Activated CD8-positive, alpha-beta T cell treated with anti-CD3 and anti-CD28 coated beads for 36 hours (primary cell): Measurements from ENCODE around the gene CYP27C1. TPM values are rescaled to one million over a fixed set of nuclear protein-coding genes. Genes with fewer than 3 reads are reported as not detected.

Experiments
- ATAC-seq: fragments of 200-7000 bp; cut with Tn5 transposase; one replicate; pipeline ENCODE4 v1.10.0; 2021; ENCODE audit warnings: mild to moderate bottlenecking, moderate library complexity
- CTCF ChIA-PET: fragments of 350-600 bp; sonication (Branson Sonifier 250); formaldehyde crosslinking; loops from one replicate; lab custom pipeline; 2021; ENCODE audit warnings: antibody characterized with exemption; lab: Charles Lee
- POLR2A ChIA-PET: fragments of 350-600 bp; sonication (Branson Sonifier 250); formaldehyde crosslinking; loops from one replicate; lab custom pipeline; 2021; ENCODE audit warnings: antibody characterized with exemption; lab: Charles Lee
- DNase-seq: peaks from one replicate; pipeline ENCODE4 v3.0.0-alpha.2; 2020
- H3K27ac Mint-ChIP-seq: one replicate; pipeline ENCODE4 v1.8.0; 2021; ENCODE audit warnings: mild to moderate bottlenecking, mixed read lengths
- H3K27me3 Mint-ChIP-seq: one replicate; pipeline ENCODE4 v1.8.0; 2021; ENCODE audit warnings: mixed read lengths
- H3K36me3 Mint-ChIP-seq: one replicate; pipeline ENCODE4 v1.8.0; 2021; ENCODE audit warnings: low read depth, mixed read lengths
- H3K4me1 Mint-ChIP-seq: one replicate; pipeline ENCODE4 v1.8.0; 2021; ENCODE audit warnings: low read depth, mixed read lengths
- H3K4me3 Mint-ChIP-seq: one replicate; pipeline ENCODE4 v1.8.0; 2021; ENCODE audit warnings: mild to moderate bottlenecking, moderate library complexity, mixed read lengths
- H3K9me3 Mint-ChIP-seq: one replicate; pipeline ENCODE4 v1.8.0; 2021; ENCODE audit warnings: mixed read lengths
- intact Hi-C: fragments of 100-400 bp; cut with micrococcal nuclease; formaldehyde crosslinking; loops from one replicate; pipeline ENCODE4 v1.10.0; 2022
- total RNA-seq, 2 experiments: library from RNA; stranded (reverse); gene quantifications; one replicate each; pipeline ENCODE4 v1.2.3, GENCODE V29; 2021
- TF ChIP-seq, protein P1 (sequence below): fragments of 200-600 bp; IDR thresholded peaks from one replicate; pipeline ENCODE4 v1.8.0; 2022; ENCODE audit warnings: antibody characterized with exemption, mild to moderate bottlenecking

CYP27C1 gene
- total RNA-seq, 2 experiments from 2014 or later, result not detected

DNA sequence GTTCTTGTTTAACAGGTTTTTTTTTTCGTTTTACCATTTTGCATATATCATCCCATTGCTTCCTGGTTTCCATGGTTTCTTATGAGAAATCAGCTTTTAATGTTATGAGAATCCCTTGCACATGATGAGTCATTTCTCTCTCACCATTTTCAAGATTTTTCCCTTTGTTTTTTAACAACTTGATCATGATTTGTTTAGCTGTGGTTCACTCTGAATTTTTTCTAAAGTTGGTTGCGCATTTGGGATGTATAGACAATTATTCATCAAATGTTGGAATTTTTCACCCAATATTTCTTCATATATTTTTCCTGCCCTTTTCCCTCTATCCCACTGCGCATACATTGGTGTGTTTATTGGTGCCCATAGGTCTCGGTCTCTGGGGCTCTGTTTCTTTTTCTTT, 70.7 kb downstream of the CYP27C1 start:
- Mint-ChIP-seq H3K27me3 (peaks cover 1% of the 10 kb centered on the region), H3K4me3 (no peak overlapping the region), H3K27ac (no peak overlapping the region), H3K9me3 (peaks cover 2% of the 10 kb centered on the region), H3K36me3 (no peaks in the 10 kb centered on the region), H3K4me1 (peaks cover 2% of the 10 kb centered on the region)
- ATAC-seq (no peak), DNase-seq (no peak)
- TF ChIP-seq, protein P1, sequence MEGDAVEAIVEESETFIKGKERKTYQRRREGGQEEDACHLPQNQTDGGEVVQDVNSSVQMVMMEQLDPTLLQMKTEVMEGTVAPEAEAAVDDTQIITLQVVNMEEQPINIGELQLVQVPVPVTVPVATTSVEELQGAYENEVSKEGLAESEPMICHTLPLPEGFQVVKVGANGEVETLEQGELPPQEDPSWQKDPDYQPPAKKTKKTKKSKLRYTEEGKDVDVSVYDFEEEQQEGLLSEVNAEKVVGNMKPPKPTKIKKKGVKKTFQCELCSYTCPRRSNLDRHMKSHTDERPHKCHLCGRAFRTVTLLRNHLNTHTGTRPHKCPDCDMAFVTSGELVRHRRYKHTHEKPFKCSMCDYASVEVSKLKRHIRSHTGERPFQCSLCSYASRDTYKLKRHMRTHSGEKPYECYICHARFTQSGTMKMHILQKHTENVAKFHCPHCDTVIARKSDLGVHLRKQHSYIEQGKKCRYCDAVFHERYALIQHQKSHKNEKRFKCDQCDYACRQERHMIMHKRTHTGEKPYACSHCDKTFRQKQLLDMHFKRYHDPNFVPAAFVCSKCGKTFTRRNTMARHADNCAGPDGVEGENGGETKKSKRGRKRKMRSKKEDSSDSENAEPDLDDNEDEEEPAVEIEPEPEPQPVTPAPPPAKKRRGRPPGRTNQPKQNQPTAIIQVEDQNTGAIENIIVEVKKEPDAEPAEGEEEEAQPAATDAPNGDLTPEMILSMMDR, result no peak
- POLR2A ChIA-PET, result no interaction called here
- CTCF ChIA-PET, result interaction anchor here (1.4 kb wide), 1 partner anchor 18 kb away, joined by 5 read pairs; no protein-coding TSS in a partner anchor
- intact Hi-C loops, result no loop called here

DNA sequence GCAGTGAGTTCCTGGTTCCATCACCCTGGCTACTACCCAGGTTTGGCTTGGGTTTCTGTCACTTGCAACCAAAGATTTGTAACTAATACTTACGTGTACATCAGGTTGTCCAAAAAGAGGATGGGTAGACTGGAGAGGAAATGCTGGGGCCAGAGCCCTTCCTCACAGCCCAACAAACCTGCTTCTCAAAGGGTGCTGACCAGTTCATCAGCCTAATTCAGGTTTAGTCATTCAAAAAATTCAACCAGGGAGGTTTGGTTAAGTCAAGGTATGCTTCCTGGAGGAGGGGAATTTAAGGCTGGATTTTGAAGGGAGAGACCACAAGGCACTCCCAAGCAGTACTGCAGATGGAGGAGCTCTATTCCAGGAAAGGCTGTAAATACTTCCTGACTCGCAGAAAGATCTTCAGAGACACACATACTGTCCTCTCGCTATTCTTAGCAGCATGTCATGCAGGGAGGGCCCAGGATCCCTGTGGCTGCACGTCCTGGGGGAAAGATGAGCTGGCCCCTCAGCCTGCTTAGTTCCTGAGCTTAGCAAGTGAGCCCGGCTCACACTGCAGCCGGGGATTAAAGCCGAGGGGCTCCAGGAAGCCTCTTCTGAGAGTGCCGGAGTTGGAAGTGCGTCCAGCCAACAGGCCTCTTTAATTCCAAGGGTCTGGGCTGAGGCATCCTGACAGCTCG, 73.1 kb downstream of the CYP27C1 start:
- ChIA-PET CTCF (no interaction called here), POLR2A (no interaction called here)
- peaks cover 2% of the 10 kb centered on the region for H3K4me1 Mint-ChIP-seq
- DNase-seq (no peak), ATAC-seq (no peak)
- no peak overlapping the region for H3K27ac Mint-ChIP-seq
- H3K36me3 Mint-ChIP-seq, result no peaks in the 10 kb centered on the region
- no peaks in the 10 kb centered on the region for H3K27me3 Mint-ChIP-seq
- intact Hi-C loops, result no loop called here
- TF ChIP-seq, protein P1, result no peak
- H3K9me3 Mint-ChIP-seq, result peaks cover 2% of the 10 kb centered on the region
- H3K4me3 Mint-ChIP-seq, result no peak overlapping the region

DNA sequence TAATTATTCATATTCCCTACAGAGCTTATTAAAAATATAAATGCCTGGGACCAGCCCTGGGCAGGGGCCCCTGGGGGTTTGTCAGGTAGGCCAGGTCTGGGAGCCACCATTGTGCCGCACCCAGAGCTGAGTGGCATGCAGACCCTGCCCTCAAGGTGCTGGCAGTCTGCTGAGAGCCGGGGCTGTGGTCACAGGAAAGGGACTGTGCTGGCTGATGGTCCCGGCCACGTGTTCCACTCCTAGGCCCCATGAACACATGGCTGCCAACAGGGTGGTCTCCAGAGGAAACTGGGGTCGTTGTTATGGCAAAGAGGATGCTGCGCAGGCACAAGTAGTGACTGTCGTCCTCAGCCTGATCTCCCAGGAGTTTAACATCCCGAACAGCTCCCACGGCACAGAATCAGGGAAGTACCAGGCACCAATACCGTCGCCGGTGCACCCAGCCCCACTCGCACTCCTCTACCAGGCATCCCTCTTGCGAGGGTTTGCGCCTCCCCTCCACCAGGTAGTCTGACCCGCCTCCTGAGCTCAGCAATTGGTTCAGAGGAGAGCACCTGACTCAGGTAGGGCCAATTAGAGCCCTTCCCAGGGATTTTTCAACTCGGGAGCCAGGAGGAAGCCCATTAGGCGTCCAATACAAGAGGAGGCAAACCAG, 73.9 kb downstream of the CYP27C1 start:
- Mint-ChIP-seq H3K27ac (no peak overlapping the region), H3K4me3 (no peak overlapping the region), H3K36me3 (no peaks in the 10 kb centered on the region), H3K4me1 (peaks cover 2% of the 10 kb centered on the region), H3K27me3 (no peaks in the 10 kb centered on the region), H3K9me3 (no peaks in the 10 kb centered on the region)
- no peak for DNase-seq
- POLR2A ChIA-PET, result no interaction called here
- intact Hi-C loops, result no loop called here
- ATAC-seq, result no peak
- CTCF ChIA-PET, result interaction anchor here (1.4 kb wide), 1 partner anchor 14 kb away, joined by 3 read pairs; no protein-coding TSS in a partner anchor
- TF ChIP-seq, protein P1, result no peak

DNA sequence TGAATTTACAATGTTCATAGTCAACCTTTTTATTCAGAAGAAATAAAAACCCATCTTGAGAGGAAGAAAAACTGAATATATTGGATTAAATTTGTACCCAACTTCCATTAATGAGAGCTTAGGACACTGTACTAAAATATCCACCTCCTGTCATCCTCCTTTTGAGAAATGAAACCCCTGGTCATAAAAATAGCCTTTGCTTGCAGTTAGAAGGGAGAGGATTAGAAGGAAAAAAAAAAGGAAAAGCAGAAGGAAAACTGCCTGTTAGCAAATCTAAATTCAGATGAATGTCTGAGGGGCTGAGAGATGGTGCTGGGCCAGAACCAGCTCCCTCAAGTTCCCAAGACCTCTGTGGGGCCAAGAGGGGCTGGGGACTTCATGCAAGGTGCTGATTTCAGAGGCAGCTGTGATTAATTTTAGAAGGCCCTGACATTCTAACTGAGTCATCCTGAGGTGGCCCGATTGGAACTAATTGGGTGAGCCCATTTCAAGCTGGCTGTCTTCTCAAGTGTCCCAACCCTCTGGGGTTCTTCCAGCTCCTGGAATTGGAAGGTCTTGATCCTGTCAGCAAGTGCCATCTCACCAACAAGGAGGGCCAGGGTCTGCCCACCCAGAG, 74.7 kb downstream of the CYP27C1 start:
- Mint-ChIP-seq H3K27me3 (no peaks in the 10 kb centered on the region), H3K9me3 (no peaks in the 10 kb centered on the region), H3K4me3 (no peak overlapping the region), H3K4me1 (peaks cover 2% of the 10 kb centered on the region), H3K36me3 (no peaks in the 10 kb centered on the region), H3K27ac (no peak overlapping the region)
- TF ChIP-seq, protein P1, result no peak
- ChIA-PET CTCF (interaction anchor here (1.4 kb wide), 1 partner anchor 14 kb away, joined by 3 read pairs; no protein-coding TSS in a partner anchor), POLR2A (no interaction called here)
- DNase-seq (no peak), ATAC-seq (no peak)
- intact Hi-C loops, result no loop called here
